HepG2 (cell line): ENCODE data around the gene C1QTNF12. TPM values are rescaled to one million over a fixed set of nuclear protein-coding genes. Genes with fewer than 3 reads are reported as not detected.

ENCODE experiments used
- CBX2 ChIP-seq, 2 experiments: fragments of 200-600 bp in 1 of 2; sonication (generic); formaldehyde crosslinking in 1 of 2; IDR thresholded peaks; 2 replicates each; pipeline versions ENCODE4 v1.7.0 to v1.8.1; 2018 to 2022; ENCODE audit warnings: low read depth in 2 of 2, low read length in 1 of 2, mild to moderate bottlenecking in 1 of 2, missing genetic modification reagents in 1 of 2
- ELF4 ChIP-seq: sonication (generic); formaldehyde crosslinking; IDR thresholded peaks from 2 replicates; pipeline ENCODE4 v1.5.0; 2020; ENCODE audit warnings: missing genetic modification reagents, mild to moderate bottlenecking, moderate library complexity, borderline replicate concordance
- KLF16 ChIP-seq, 2 experiments: sonication (generic) in 1 of 2; formaldehyde crosslinking in 1 of 2; IDR thresholded peaks; 2 replicates each; pipeline versions ENCODE4 v1.6.1 to v1.8.0; 2016 to 2023; ENCODE audit warnings: missing genetic modification reagents in 2 of 2, missing compliant biosample characterization in 1 of 2
- KMT2B ChIP-seq: IDR thresholded peaks from 2 replicates; pipeline ENCODE4 v1.6.1; 2016; ENCODE audit warnings: missing genetic modification reagents, missing compliant biosample characterization
- MAFG ChIP-seq: sonication (generic); formaldehyde crosslinking; IDR thresholded peaks from 2 replicates; pipeline ENCODE4 v1.5.1; 2020; ENCODE audit warnings: mild to moderate bottlenecking, missing genetic modification reagents
- MTF2 ChIP-seq: sonication (generic); formaldehyde crosslinking; IDR thresholded peaks from 2 replicates; pipeline ENCODE4 v1.5.0; 2020; ENCODE audit warnings: missing genetic modification reagents, borderline replicate concordance
- MZF1 ChIP-seq: sonication (generic); formaldehyde crosslinking; IDR thresholded peaks from 2 replicates; pipeline ENCODE4 v1.8.1; 2023; ENCODE audit warnings: mild to moderate bottlenecking, missing genetic modification reagents, borderline replicate concordance
- NFKBIZ ChIP-seq: IDR thresholded peaks from 2 replicates; pipeline ENCODE4 v1.6.1; 2018; ENCODE audit warnings: missing genetic modification reagents, missing compliant biosample characterization
- NR2C2 ChIP-seq: sonication (generic); formaldehyde crosslinking; IDR thresholded peaks from 2 replicates; pipeline ENCODE4 v1.4.0; 2020; ENCODE audit warnings: missing genetic modification reagents, mild to moderate bottlenecking, moderate library complexity, borderline replicate concordance
- PAX8 ChIP-seq: sonication (generic); formaldehyde crosslinking; IDR thresholded peaks from 2 replicates; pipeline ENCODE4 v1.8.0; 2022; ENCODE audit warnings: mild to moderate bottlenecking, missing genetic modification reagents, borderline replicate concordance
- PCBP1 ChIP-seq: fragments of 200-400 bp; formaldehyde crosslinking; IDR thresholded peaks from 2 replicates; pipeline ENCODE4 v1.6.1; 2017; ENCODE audit warnings: mild to moderate bottlenecking, low read depth, low read length, borderline replicate concordance
- PHF21A ChIP-seq: sonication (generic); formaldehyde crosslinking; IDR thresholded peaks from 2 replicates; pipeline ENCODE4 v1.5.0; 2020; ENCODE audit warnings: mild to moderate bottlenecking, missing genetic modification reagents
- PPARG ChIP-seq: conservative IDR thresholded peaks from 2 replicates; pipeline ENCODE4 v1.6.1; 2016; ENCODE audit warnings: missing biosample characterization, missing genetic modification reagents
- RBAK ChIP-seq: sonication (generic); formaldehyde crosslinking; IDR thresholded peaks from 2 replicates; pipeline ENCODE4 v1.5.1; 2020; ENCODE audit warnings: mild to moderate bottlenecking, missing genetic modification reagents
- RFX5 ChIP-seq: IDR thresholded peaks from 2 replicates; pipeline ENCODE4 v1.6.1; 2011; ENCODE audit warnings: low read depth, low read length, improper control_type of control experiment
- STAT5B ChIP-seq: sonication (generic); formaldehyde crosslinking; IDR thresholded peaks from 2 replicates; pipeline ENCODE4 v1.4.0; 2020; ENCODE audit warnings: missing genetic modification reagents
- ZBTB3 ChIP-seq: sonication (generic); formaldehyde crosslinking; IDR thresholded peaks from 2 replicates; pipeline ENCODE4 v1.4.0; 2020; ENCODE audit warnings: low read depth, mild to moderate bottlenecking, moderate library complexity, missing genetic modification reagents, borderline replicate concordance
- ZKSCAN1 ChIP-seq: fragments of 150-350 bp; IDR thresholded peaks from 2 replicates; pipeline ENCODE4 v1.6.1; 2014; ENCODE audit warnings: low read length
- ZNF121 ChIP-seq: sonication (generic); formaldehyde crosslinking; IDR thresholded peaks from 2 replicates; pipeline ENCODE4 v1.5.0; 2020; ENCODE audit warnings: mild to moderate bottlenecking, missing genetic modification reagents
- ZNF333 ChIP-seq: sonication (generic); formaldehyde crosslinking; IDR thresholded peaks from 2 replicates; pipeline ENCODE4 v1.4.0; 2020; ENCODE audit warnings: mild to moderate bottlenecking, missing genetic modification reagents, borderline replicate concordance
- ZNF556 ChIP-seq: sonication (generic); formaldehyde crosslinking; IDR thresholded peaks from 2 replicates; pipeline ENCODE4 v1.4.0; 2020; ENCODE audit warnings: mild to moderate bottlenecking, missing genetic modification reagents, borderline replicate concordance
- ZNF678 ChIP-seq: sonication (generic); formaldehyde crosslinking; IDR thresholded peaks from 2 replicates; pipeline ENCODE4 v1.4.0; 2020; ENCODE audit warnings: mild to moderate bottlenecking, missing genetic modification reagents
- ZNF737 ChIP-seq: sonication (generic); formaldehyde crosslinking; IDR thresholded peaks from 2 replicates; pipeline ENCODE4 v1.5.0; 2020; ENCODE audit warnings: missing genetic modification reagents, mild to moderate bottlenecking, borderline replicate concordance
- polyA plus RNA-seq, 8 experiments: library from polyadenylated mRNA; depleted of rRNA in 3 of 8; stranded (reverse) in 7 of 8; unstranded in 1 of 8; fragments of >200 nt; fragmentation: Illumina TruSeq in 4 of 8; extraction: Trizol in 4 of 8; gene quantifications; 2 replicates each; pipeline versions ENCODE4 v1.2.1 to v1.2.3, GENCODE V29; 2011 to 2016; ENCODE audit warnings: low read depth in 4 of 8, missing spikeins in 1 of 8, mixed read lengths in 1 of 8; ENCODE audit not compliant: insufficient read depth in 1 of 8
- total RNA-seq, 5 experiments: library from RNA; depleted of rRNA; stranded (reverse); fragments of >200 nt; fragmentation: Illumina TruSeq; extraction: Trizol; gene quantifications; 2 replicates each; pipeline ENCODE4 v1.2.3, GENCODE V29; 2016; ENCODE audit warnings: low read depth in 1 of 5
- TF ChIP-seq, protein P1 (sequence below): sonication (generic); formaldehyde crosslinking; IDR thresholded peaks from 2 replicates; pipeline ENCODE4 v1.4.0; 2020; ENCODE audit warnings: missing genetic modification reagents, low read depth, mild to moderate bottlenecking, borderline replicate concordance
- TF ChIP-seq, protein P2 (sequence below): sonication (generic); formaldehyde crosslinking; IDR thresholded peaks from 2 replicates; pipeline ENCODE4 v1.4.0; 2020; ENCODE audit warnings: mild to moderate bottlenecking, missing genetic modification reagents
- TF ChIP-seq, protein P3 (sequence below): sonication (generic); formaldehyde crosslinking; IDR thresholded peaks from 2 replicates; pipeline ENCODE4 v1.5.0; 2020; ENCODE audit warnings: mild to moderate bottlenecking, missing genetic modification reagents, moderate library complexity

The C1QTNF12 gene
- total and polyA plus RNA-seq, 2 of the 13 experiments (the other 11 are each of a cell fraction or from before 2014, with no cell fraction given) = 0.18 to 0.64 TPM

DNA sequence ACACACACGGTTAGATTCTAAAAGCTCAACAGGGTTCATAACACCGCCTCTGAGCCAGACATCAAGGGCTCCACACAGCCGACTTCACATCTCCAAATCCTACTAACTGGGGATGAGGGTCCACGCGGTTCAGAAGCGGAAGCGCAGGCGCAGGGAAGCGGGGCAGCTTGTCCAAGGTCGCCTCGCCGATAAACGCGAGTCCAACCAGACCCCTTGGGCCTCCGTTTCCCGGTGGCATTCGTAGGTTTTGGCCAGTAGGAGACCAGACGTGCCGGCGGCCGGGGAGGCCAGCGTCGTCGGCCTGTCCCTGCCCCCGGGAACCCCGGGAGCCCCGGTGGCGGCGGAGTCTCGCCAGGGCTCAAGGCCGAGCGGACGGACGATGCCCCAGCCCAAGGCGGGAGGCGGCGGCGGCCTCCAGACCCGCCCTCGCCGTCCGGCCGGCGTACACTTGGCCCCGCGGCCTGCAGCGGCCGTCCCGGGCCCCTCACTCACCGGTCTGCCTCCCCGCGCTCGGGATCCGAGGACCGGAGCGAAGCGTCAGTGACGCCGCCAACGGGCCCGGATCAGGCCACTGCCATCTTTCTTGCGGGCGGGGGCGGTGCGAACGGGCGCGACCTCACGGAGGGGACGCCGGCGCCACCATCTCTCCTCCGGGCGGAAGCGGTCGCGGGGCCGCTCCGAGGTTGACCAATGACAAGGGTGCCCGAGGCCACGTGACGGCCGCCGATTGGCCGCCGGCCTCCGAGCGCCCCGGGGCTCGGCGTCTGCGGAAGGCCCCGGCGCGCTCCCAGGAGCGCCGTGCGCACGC is 14.9 kb downstream of the C1QTNF12 start, which contains the start of gene SDF4 (continued):
- TF ChIP-seq KLF16 (CRISPR knock-in tag; IDR thresholded peaks at IDR 0.05) (peak in 1 of 2 experiments; percentile 47; a peak in 1 of 4 replicates), ZBTB3 (CRISPR knock-in tag) (no peak), ZNF121 (CRISPR knock-in tag) (no peak; the same call in 1 of the 2 replicates), PHF21A (peak; percentile 36; the same call in 1 of the 2 replicates), MTF2 (CRISPR knock-in tag) (no peak), RFX5 (no peak), STAT5B (CRISPR knock-in tag) (0 out of 2 replicates have a peak, but pooled peaks have one; percentile 41), NR2C2 (peak; percentile 94), PPARG (CRISPR knock-in tag) (no peak; the same call in 1 of the 2 replicates), ELF4 (CRISPR knock-in tag) (peak; percentile 79; the same call in 1 of the 2 replicates), NFKBIZ (CRISPR knock-in tag) (no peak; the same call in 1 of the 2 replicates), ZKSCAN1 (no peak), ZNF333 (CRISPR knock-in tag) (peak; percentile 87), RBAK (CRISPR knock-in tag) (no peak), ZNF737 (CRISPR knock-in tag) (no peak), MZF1 (CRISPR knock-in tag) (no peak), MAFG (CRISPR knock-in tag) (no peak), CBX2 (IDR thresholded peaks at IDR 0.05; ENCODE audit: low read depth, low read length) (no peak), CBX2 (CRISPR knock-in tag; IDR thresholded peaks at IDR 0.05; ENCODE audit: low read depth) (no peak), KMT2B (CRISPR knock-in tag) (peak; percentile 66; the same call in 1 of the 2 replicates), PCBP1 (peak; percentile 84), ZNF678 (CRISPR knock-in tag) (0 out of 2 replicates have a peak, but pooled peaks have one; percentile 39), ZNF556 (no peak), PAX8 (CRISPR knock-in tag) (no peak)
- TF ChIP-seq, protein P1, sequence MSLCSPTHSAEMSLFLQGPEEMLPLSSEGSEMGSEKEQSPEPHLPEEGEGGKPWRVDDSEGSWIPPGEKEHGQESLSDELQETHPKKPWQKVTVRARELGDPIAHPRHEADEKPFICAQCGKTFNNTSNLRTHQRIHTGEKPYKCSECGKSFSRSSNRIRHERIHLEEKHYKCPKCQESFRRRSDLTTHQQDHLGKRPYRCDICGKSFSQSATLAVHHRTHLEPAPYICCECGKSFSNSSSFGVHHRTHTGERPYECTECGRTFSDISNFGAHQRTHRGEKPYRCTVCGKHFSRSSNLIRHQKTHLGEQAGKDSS = no peak
- TF ChIP-seq, protein P2, sequence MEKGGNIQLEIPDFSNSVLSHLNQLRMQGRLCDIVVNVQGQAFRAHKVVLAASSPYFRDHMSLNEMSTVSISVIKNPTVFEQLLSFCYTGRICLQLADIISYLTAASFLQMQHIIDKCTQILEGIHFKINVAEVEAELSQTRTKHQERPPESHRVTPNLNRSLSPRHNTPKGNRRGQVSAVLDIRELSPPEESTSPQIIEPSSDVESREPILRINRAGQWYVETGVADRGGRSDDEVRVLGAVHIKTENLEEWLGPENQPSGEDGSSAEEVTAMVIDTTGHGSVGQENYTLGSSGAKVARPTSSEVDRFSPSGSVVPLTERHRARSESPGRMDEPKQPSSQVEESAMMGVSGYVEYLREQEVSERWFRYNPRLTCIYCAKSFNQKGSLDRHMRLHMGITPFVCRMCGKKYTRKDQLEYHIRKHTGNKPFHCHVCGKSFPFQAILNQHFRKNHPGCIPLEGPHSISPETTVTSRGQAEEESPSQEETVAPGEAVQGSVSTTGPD (CRISPR knock-in tag) = no peak
- TF ChIP-seq, protein P3, sequence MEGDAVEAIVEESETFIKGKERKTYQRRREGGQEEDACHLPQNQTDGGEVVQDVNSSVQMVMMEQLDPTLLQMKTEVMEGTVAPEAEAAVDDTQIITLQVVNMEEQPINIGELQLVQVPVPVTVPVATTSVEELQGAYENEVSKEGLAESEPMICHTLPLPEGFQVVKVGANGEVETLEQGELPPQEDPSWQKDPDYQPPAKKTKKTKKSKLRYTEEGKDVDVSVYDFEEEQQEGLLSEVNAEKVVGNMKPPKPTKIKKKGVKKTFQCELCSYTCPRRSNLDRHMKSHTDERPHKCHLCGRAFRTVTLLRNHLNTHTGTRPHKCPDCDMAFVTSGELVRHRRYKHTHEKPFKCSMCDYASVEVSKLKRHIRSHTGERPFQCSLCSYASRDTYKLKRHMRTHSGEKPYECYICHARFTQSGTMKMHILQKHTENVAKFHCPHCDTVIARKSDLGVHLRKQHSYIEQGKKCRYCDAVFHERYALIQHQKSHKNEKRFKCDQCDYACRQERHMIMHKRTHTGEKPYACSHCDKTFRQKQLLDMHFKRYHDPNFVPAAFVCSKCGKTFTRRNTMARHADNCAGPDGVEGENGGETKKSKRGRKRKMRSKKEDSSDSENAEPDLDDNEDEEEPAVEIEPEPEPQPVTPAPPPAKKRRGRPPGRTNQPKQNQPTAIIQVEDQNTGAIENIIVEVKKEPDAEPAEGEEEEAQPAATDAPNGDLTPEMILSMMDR = 0 out of 2 replicates have a peak, but pooled peaks have one; percentile 3
